Endothelial cell of umbilical vein (primary cell): ENCODE data around the gene TECPR2. TPM values are rescaled to one million over a fixed set of nuclear protein-coding genes. Genes with fewer than 3 reads are reported as not detected.

Experiments
- BruUV-seq: library from RNA; stranded (reverse); fragments of 400-500 nt; replicated peaks from 2 replicates; lab custom pipeline; 2021; lab: Mats Ljungman, UMichigan
- CTCF ChIA-PET: fragments of 300-600, 350-600 bp; sonication (Branson Sonifier 250); formaldehyde crosslinking; loops from one replicate; lab custom pipeline; 2021; ENCODE audit warnings: antibody characterized with exemption, inconsistent platforms; lab: Charles Lee
- POLR2A ChIA-PET: fragments of 300-600, 350-600 bp; sonication (Branson Sonifier 250); formaldehyde crosslinking; loops from one replicate; lab custom pipeline; 2021; ENCODE audit warnings: antibody characterized with exemption, inconsistent platforms; lab: Charles Lee
- DNase-seq: peaks from one replicate; pipeline ENCODE4 v3.0.0-alpha.2; 2011; ENCODE audit warnings: low read depth, low spot score
- FAIRE-seq: peaks from 2 replicates; lab custom pipeline; 2011; peaks lifted over from hg19 to GRCh38; lab: Jason Lieb, UNC
- H2AFZ ChIP-seq: 2 replicates; pipeline ENCODE4 v1.6.0; 2012; ENCODE audit warnings: low read depth, low read length, control low read depth, inconsistent platforms
- H3K27ac ChIP-seq: 2 replicates; pipeline ENCODE4 v1.5.1; 2011; ENCODE audit warnings: low read depth, mild to moderate bottlenecking, control low read depth, low read length, moderate library complexity; ENCODE audit not compliant: insufficient read depth
- H3K27me3 ChIP-seq, 2 experiments: 2 replicates each; pipeline versions ENCODE4 v1.6.0 to v1.6.1; 2011; ENCODE audit warnings: low read length in 2 of 2, mixed read lengths in 1 of 2; ENCODE audit not compliant: control insufficient read depth in 2 of 2, insufficient read depth in 2 of 2
- H3K36me3 ChIP-seq, 2 experiments: 2 replicates in 1 of 2; 3 replicates in 1 of 2; pipeline ENCODE4 v1.5.1; 2011; ENCODE audit warnings: low read length in 2 of 2, mild to moderate bottlenecking in 1 of 2, moderate library complexity in 1 of 2; ENCODE audit not compliant: control insufficient read depth in 2 of 2, insufficient read depth in 2 of 2; ENCODE audit errors: extremely low read depth in 1 of 2
- H3K4me1 ChIP-seq: 3 replicates; pipeline ENCODE4 v1.5.1; 2011; ENCODE audit warnings: mild to moderate bottlenecking, low read length; ENCODE audit not compliant: control insufficient read depth, insufficient read depth; ENCODE audit errors: extremely low read depth
- H3K4me2 ChIP-seq: 2 replicates; pipeline ENCODE4 v1.6.1; 2011; ENCODE audit warnings: low read length, control low read depth, mixed read lengths; ENCODE audit not compliant: insufficient read depth
- H3K4me3 ChIP-seq, 3 experiments: fragments of 200-600 bp in 1 of 3; sonication (generic), shearing (Covaris generic) in 1 of 3; replicated peaks in 1 of 3; 2 replicates each; pipeline ENCODE4 v1.5.1; 2011 to 2016; ENCODE audit warnings: control low read depth in 3 of 3, low read length in 3 of 3, mild to moderate bottlenecking in 2 of 3, inconsistent platforms in 1 of 3, low read depth in 1 of 3, moderate library complexity in 1 of 3; ENCODE audit not compliant: insufficient read depth in 1 of 3
- H3K79me2 ChIP-seq: 2 replicates; pipeline ENCODE4 v1.6.0; 2012; ENCODE audit warnings: low read length, inconsistent platforms; ENCODE audit not compliant: control insufficient read depth, insufficient read depth
- H3K9ac ChIP-seq: replicated peaks from 2 replicates; pipeline ENCODE3; 2011; ENCODE audit warnings: low read length, control low read depth; ENCODE audit not compliant: insufficient read depth; ENCODE audit errors: extremely low read depth
- H3K9me1 ChIP-seq: replicated peaks from 3 replicates; pipeline ENCODE4 v1.6.0; 2011; ENCODE audit warnings: mild to moderate bottlenecking, low read length; ENCODE audit not compliant: control insufficient read depth, insufficient read depth; ENCODE audit errors: extremely low read depth
- H3K9me3 ChIP-seq: replicated peaks from 2 replicates; pipeline ENCODE4 v1.5.1; 2012; ENCODE audit warnings: low read length, inconsistent platforms; ENCODE audit not compliant: control insufficient read depth, insufficient read depth
- H4K20me1 ChIP-seq: replicated peaks from 2 replicates; pipeline ENCODE3; 2011; ENCODE audit warnings: mild to moderate bottlenecking, low read length; ENCODE audit not compliant: control insufficient read depth, insufficient read depth; ENCODE audit errors: extremely low read depth
- EZH2 ChIP-seq: IDR thresholded peaks from 2 replicates; pipeline ENCODE4 v1.6.1; 2012; ENCODE audit warnings: borderline replicate concordance, low read depth, mild to moderate bottlenecking, moderate library complexity, low read length, inconsistent platforms; ENCODE audit not compliant: severe bottlenecking
- FOS ChIP-seq: IDR thresholded peaks from 2 replicates; pipeline ENCODE4 v1.6.1; 2011; ENCODE audit warnings: mild to moderate bottlenecking, low read length, moderate library complexity, borderline replicate concordance; ENCODE audit not compliant: insufficient read depth
- GATA2 ChIP-seq: IDR thresholded peaks from 2 replicates; pipeline ENCODE4 v1.7.0; 2011; ENCODE audit warnings: low read depth, mild to moderate bottlenecking, moderate library complexity, mixed read lengths, low read length; ENCODE audit not compliant: insufficient read length, insufficient read depth
- JUN ChIP-seq: IDR thresholded peaks from 2 replicates; pipeline ENCODE4 v1.6.1; 2011; ENCODE audit warnings: borderline replicate concordance, low read depth; ENCODE audit not compliant: insufficient read length, insufficient read depth
- MYC ChIP-seq: IDR thresholded peaks from one replicate; pipeline ENCODE4 v1.6.1; 2011; ENCODE audit warnings: mild to moderate bottlenecking, low read depth, low read length
- POLR2A ChIP-seq: IDR thresholded peaks from 2 replicates; pipeline ENCODE4 v1.6.1; 2012; ENCODE audit warnings: low read depth, mild to moderate bottlenecking, control low read depth, low read length
- POLR2AphosphoS5 ChIP-seq: IDR thresholded peaks from 2 replicates; pipeline ENCODE4 v1.6.1; 2012; ENCODE audit warnings: low read depth, mild to moderate bottlenecking, control low read depth, low read length, moderate library complexity; ENCODE audit not compliant: insufficient read depth
- dilution Hi-C: fragments of 300-500 bp; cut with MboI; formaldehyde crosslinking; loops from one replicate; pipeline ENCODE4 v1.15.0; 2019; ENCODE audit warnings: low sequenced_read_pairs; ENCODE audit not compliant: extremely low pct_ligation_motif_present
- intact Hi-C: fragments of 100-400 bp; cut with micrococcal nuclease; formaldehyde crosslinking; loops from one replicate; pipeline ENCODE4 v1.10.0; 2022
- polyA plus RNA-seq, 4 experiments: library from polyadenylated mRNA; depleted of rRNA in 3 of 4; stranded (reverse) in 3 of 4; unstranded in 1 of 4; fragments of >200 nt; gene quantifications; 2 replicates each; pipeline versions ENCODE4 v1.2.1 to v1.2.3, GENCODE V29; 2011 to 2012; ENCODE audit warnings: missing spikeins in 1 of 4
- total RNA-seq: library from RNA; stranded (reverse); gene quantifications from 2 replicates; pipeline ENCODE4 v1.2.3, GENCODE V29; 2021
- TF ChIP-seq, protein P1 (sequence below): IDR thresholded peaks from 2 replicates; pipeline ENCODE4 v1.6.1; 2011; ENCODE audit not compliant: insufficient read depth, insufficient read length
- TF ChIP-seq, protein P2 (sequence below), 2 donors: IDR thresholded peaks; 1 replicate in 1 of 2; 2 replicates in 1 of 2; pipeline ENCODE4 v1.5.1; 2011; ENCODE audit warnings: low read length in 2 of 2, mild to moderate bottlenecking in 2 of 2, moderate library complexity in 2 of 2, control low read depth in 1 of 2, inconsistent platforms in 1 of 2, low read depth in 1 of 2; ENCODE audit not compliant: insufficient read depth in 1 of 2; ENCODE audit errors: extremely low read depth in 1 of 2

Gene TECPR2
- total and polyA plus RNA-seq, 2 donors (not counting 3 experiments of a cell fraction or from before 2014, with no cell fraction given) = 8.9 to 21.5 TPM

DNA sequence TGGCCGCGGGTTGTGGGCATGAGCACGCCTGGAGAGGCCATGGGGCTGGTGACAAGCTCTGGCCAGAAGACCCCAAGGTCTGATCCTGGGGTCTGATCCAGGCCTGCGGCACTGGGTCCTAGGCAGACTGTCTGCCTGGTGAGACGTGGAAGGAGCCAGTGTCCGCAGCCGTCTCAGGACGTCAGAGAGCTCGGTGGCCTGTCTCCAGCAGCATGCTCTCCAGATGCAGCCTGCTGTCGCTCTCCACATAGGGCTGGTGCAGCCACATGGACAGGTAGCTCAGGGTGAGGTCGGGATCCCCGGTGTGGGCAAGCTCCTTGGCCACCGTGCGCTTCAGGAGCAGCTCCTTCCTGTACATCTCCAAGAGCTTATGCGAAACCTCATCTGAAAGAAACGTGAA, 14.4 kb upstream of the TECPR2 start:
- Histone ChIP-seq H3K27ac (no peak overlapping the region), H3K9ac (no peak overlapping the region), H3K9me3 (no peaks in the 10 kb centered on the region), H3K4me2 (no peak overlapping the region), H3K79me2 (no peaks in the 10 kb centered on the region), H3K27me3 (no peaks in the 10 kb centered on the region), H3K9me1 (no peaks in the 10 kb centered on the region), H4K20me1 (no peaks in the 10 kb centered on the region), H3K4me3 (no peak overlapping the region), H3K36me3 (peaks cover 5 to 20% of the 10 kb centered on the region in 2 experiments), H3K4me1 (peaks cover 18% of the 10 kb centered on the region), H2AFZ (no peak overlapping the region)
- BruUV-seq = no TSS peak
- POLR2A ChIA-PET = no interaction called here
- FAIRE-seq (no peak), DNase-seq (no peak)
- dilution Hi-C loops = no loop called here
- intact Hi-C loops = no loop called here
- TF ChIP-seq, protein P1, sequence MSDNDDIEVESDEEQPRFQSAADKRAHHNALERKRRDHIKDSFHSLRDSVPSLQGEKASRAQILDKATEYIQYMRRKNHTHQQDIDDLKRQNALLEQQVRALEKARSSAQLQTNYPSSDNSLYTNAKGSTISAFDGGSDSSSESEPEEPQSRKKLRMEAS = no peak
- TF ChIP-seq MYC = no peak
- TF ChIP-seq EZH2 = no peak
- TF ChIP-seq POLR2A = no peak
- TF ChIP-seq POLR2AphosphoS5 = no peak
- no peak for TF ChIP-seq GATA2
- TF ChIP-seq, protein P2, sequence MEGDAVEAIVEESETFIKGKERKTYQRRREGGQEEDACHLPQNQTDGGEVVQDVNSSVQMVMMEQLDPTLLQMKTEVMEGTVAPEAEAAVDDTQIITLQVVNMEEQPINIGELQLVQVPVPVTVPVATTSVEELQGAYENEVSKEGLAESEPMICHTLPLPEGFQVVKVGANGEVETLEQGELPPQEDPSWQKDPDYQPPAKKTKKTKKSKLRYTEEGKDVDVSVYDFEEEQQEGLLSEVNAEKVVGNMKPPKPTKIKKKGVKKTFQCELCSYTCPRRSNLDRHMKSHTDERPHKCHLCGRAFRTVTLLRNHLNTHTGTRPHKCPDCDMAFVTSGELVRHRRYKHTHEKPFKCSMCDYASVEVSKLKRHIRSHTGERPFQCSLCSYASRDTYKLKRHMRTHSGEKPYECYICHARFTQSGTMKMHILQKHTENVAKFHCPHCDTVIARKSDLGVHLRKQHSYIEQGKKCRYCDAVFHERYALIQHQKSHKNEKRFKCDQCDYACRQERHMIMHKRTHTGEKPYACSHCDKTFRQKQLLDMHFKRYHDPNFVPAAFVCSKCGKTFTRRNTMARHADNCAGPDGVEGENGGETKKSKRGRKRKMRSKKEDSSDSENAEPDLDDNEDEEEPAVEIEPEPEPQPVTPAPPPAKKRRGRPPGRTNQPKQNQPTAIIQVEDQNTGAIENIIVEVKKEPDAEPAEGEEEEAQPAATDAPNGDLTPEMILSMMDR (IDR thresholded peaks at IDR 0.05; ENCODE audit: extremely low read depth in 1 of 2, insufficient read depth in 1 of 2, low read depth in 1 of 2, low read length in 2 of 2) = no peak
- no peak for TF ChIP-seq JUN
- no peak for TF ChIP-seq FOS
- CTCF ChIA-PET = interaction anchor here (1.7 kb wide), 1 partner anchor 31 kb away, joined by 4 read pairs; no protein-coding TSS in a partner anchor
